Naive thymus-derived CD8-positive, alpha-beta T cell (primary cell): ENCODE data around the gene USP27X. TPM values are rescaled to one million over a fixed set of nuclear protein-coding genes. Genes with fewer than 3 reads are reported as not detected.

Experiments
- polyA plus RNA-seq, 3 donors: library from polyadenylated mRNA; unstranded; fragments of 300-500 nt; fragmentation: Illumina TruSeq; gene quantifications; one replicate each; pipeline ENCODE4 v1.2.3, GENCODE V29; 2021
- total RNA-seq, 8 experiments: library from RNA in 2 of 8; stranded (reverse) in 2 of 8; gene quantifications; one replicate each; pipeline ENCODE4 v1.2.3 and lab custom pipeline; 2021 to 2026

Gene USP27X
- total and polyA plus RNA-seq, 5 experiments from 2014 or later: 0.30 to 6.5 (median 0.60) TPM

Other genes with a start within 250 kb of the USP27X start
- gene PAGE1, start 183.5 kb upstream of the USP27X start, total RNA-seq: not detected
- gene PAGE1, start 183.5 kb upstream of the USP27X start, polyA plus RNA-seq: not detected
- not detected for gene PAGE4, start 50.2 kb upstream of the USP27X start, total RNA-seq
- not detected for gene PAGE4, start 50.2 kb upstream of the USP27X start, polyA plus RNA-seq
- gene CLCN5, start 43.1 kb downstream of the USP27X start, total RNA-seq: 1 to 10 TPM; 1.5 to 2.5 TPM
- 1 to 10 TPM in 1 of 3 donors, under 1 TPM in 2; 0.72 to 1.1 (median 0.92) TPM for gene CLCN5, start 43.1 kb downstream of the USP27X start, polyA plus RNA-seq